K562 (cell line): Measurements from ENCODE around the gene HOMEZ. TPM values are rescaled to one million over a fixed set of nuclear protein-coding genes. Genes with fewer than 3 reads are reported as not detected.

Experiments used
- BCOR ChIP-seq: fragments of 450-650 bp; IDR thresholded peaks from 2 replicates; pipeline ENCODE4 v1.6.1; 2016
- CTCFL ChIP-seq: IDR thresholded peaks from 2 replicates; pipeline ENCODE4 v1.6.1; 2011; ENCODE audit warnings: borderline replicate concordance, low read depth, mild to moderate bottlenecking, moderate library complexity, low read length; ENCODE audit not compliant: insufficient read depth, poor library complexity, severe bottlenecking
- FOS ChIP-seq: IDR thresholded peaks from 3 replicates; pipeline ENCODE4 v1.6.1; 2011; ENCODE audit not compliant: insufficient read length; ENCODE audit errors: extremely low read depth
- GMEB1 ChIP-seq: fragments of 250-450 bp; sonication (Bioruptor Pico); IDR thresholded peaks from 2 replicates; pipeline ENCODE4 v1.4.0; 2020; ENCODE audit warnings: mild to moderate bottlenecking
- ILK ChIP-seq: fragments of 450-650 bp; IDR thresholded peaks from 2 replicates; pipeline ENCODE4 v1.6.1; 2016; ENCODE audit warnings: missing genetic modification characterization, low read depth, mild to moderate bottlenecking, missing compliant biosample characterization, moderate library complexity, borderline replicate concordance
- KLF16 ChIP-seq: IDR thresholded peaks from 2 replicates; pipeline ENCODE4 v1.6.1; 2016; ENCODE audit warnings: antibody characterized with exemption
- MAZ ChIP-seq, 2 experiments: fragments of 450-650 bp in 1 of 2; sonication (generic) in 1 of 2; formaldehyde crosslinking; IDR thresholded peaks in 1 of 2; conservative IDR thresholded peaks in 1 of 2; 2 replicates each; pipeline versions ENCODE4 v1.4.0 to v1.5.0; 2020; ENCODE audit warnings: mild to moderate bottlenecking in 1 of 2, missing genetic modification reagents in 1 of 2
- MTA2 ChIP-seq: fragments of 450-650 bp; IDR thresholded peaks from 2 replicates; pipeline ENCODE4 v1.6.1; 2016; ENCODE audit warnings: low read depth
- RAD21 ChIP-seq, 2 experiments: fragments of 250-450 bp in 1 of 2; fragments of 450-650 bp in 1 of 2; sonication (Bioruptor Pico) in 1 of 2; formaldehyde crosslinking in 1 of 2; IDR thresholded peaks in 1 of 2; conservative IDR thresholded peaks in 1 of 2; 2 replicates each; pipeline versions ENCODE4 v1.4.0 to v1.8.0; 2020 to 2022; ENCODE audit warnings: mild to moderate bottlenecking in 2 of 2, moderate library complexity in 1 of 2
- RAD51 ChIP-seq: fragments of 450-650 bp; IDR thresholded peaks from 2 replicates; pipeline ENCODE4 v1.7.1; 2016; ENCODE audit warnings: low read depth, mild to moderate bottlenecking, borderline replicate concordance
- RBFOX2 ChIP-seq: fragments of 200-400 bp; formaldehyde crosslinking; IDR thresholded peaks from 2 replicates; pipeline ENCODE4 v1.6.1; 2017; ENCODE audit warnings: low read depth, mild to moderate bottlenecking, low read length, moderate library complexity
- THRA ChIP-seq: fragments of 450-650 bp; IDR thresholded peaks from 2 replicates; pipeline ENCODE4 v1.6.1; 2017; ENCODE audit warnings: mild to moderate bottlenecking, moderate library complexity
- ZNF449 ChIP-seq: fragments of 250-450 bp; sonication (Bioruptor Pico); IDR thresholded peaks from 2 replicates; pipeline ENCODE4 v1.8.0; 2022; ENCODE audit warnings: moderate library complexity, mild to moderate bottlenecking, inconsistent platforms
- polyA plus RNA-seq, 8 experiments: library from polyadenylated mRNA; depleted of rRNA in 4 of 8; stranded (reverse) in 5 of 8; unstranded in 3 of 8; fragments of >200 nt; fragmentation: Nextera tagmentation in 2 of 8; fragmentation: Illumina TruSeq in 1 of 8; extraction: Ambion mirVana in 2 of 8; extraction: Trizol in 1 of 8; gene quantifications; 2 replicates each; pipeline versions ENCODE4 v1.2.1 to v1.2.3, GENCODE V29; 2011 to 2014; ENCODE audit warnings: inconsistent platforms in 1 of 8, missing spikeins in 1 of 8
- total RNA-seq, 7 experiments: library from RNA; depleted of rRNA in 6 of 7; stranded (reverse); fragments of >200 nt in 6 of 7; fragmentation: Illumina TruSeq in 2 of 7; extraction: Trizol in 2 of 7; gene quantifications; 2 replicates each; pipeline versions ENCODE4 v1.2.1 to v1.2.3, GENCODE V29; 2011 to 2021; ENCODE audit warnings: low replicate concordance in 1 of 7
- TF ChIP-seq, protein P1 (sequence below): fragments of 250-450 bp; sonication (Bioruptor Pico); IDR thresholded peaks from 2 replicates; pipeline ENCODE4 v1.9.0; 2021; ENCODE audit warnings: mild to moderate bottlenecking
- TF ChIP-seq, protein P2 (sequence below): conservative IDR thresholded peaks from 2 replicates; pipeline ENCODE4 v1.6.1; 2011; ENCODE audit warnings: low read depth, mild to moderate bottlenecking, low read length; ENCODE audit not compliant: control insufficient read depth
- TF ChIP-seq, protein P3 (sequence below): IDR thresholded peaks from 3 replicates; pipeline ENCODE4 v1.6.1; 2011; ENCODE audit warnings: borderline replicate concordance, mild to moderate bottlenecking; ENCODE audit not compliant: insufficient read length, insufficient read depth

HOMEZ gene
- total and polyA plus RNA-seq, 9 of the 15 experiments (the other 6 are each of a cell fraction or from before 2014, with no cell fraction given), result 3.0 to 30.2 (median 16.9) TPM

GRCh38 chr14:23294734-23295561, 9.0 kb upstream of the HOMEZ start (continued):
- TF ChIP-seq THRA (no peak), KLF16 (peak; percentile 50; the same call in 1 of the 2 replicates), RBFOX2 (no peak), RAD51 (no peak), GMEB1 (CRISPR knock-in tag) (no peak), RAD21 (CRISPR knock-in tag; conservative IDR thresholded peaks at IDR 0.05 in 1 of 2, IDR thresholded peaks at IDR 0.05 in 1 of 2) (peak in 1 of 2 experiments; percentile 48; a peak in 3 of 4 replicates), CTCFL (peak; percentile 79), FOS (no peak), ILK (tag) (no peak), MTA2 (peak; percentile 43; the same call in 1 of the 2 replicates), ZNF449 (CRISPR knock-in tag) (no peak), MAZ (CRISPR knock-in tag; conservative IDR thresholded peaks at IDR 0.05 in 1 of 2, IDR thresholded peaks at IDR 0.05 in 1 of 2) (peak in 1 of 2 experiments; percentile 48; a peak in 2 of 4 replicates), BCOR (peak; percentile 75)
- TF ChIP-seq, protein P1, sequence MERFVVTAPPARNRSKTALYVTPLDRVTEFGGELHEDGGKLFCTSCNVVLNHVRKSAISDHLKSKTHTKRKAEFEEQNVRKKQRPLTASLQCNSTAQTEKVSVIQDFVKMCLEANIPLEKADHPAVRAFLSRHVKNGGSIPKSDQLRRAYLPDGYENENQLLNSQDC (CRISPR knock-in tag), result no peak
- TF ChIP-seq, protein P2, sequence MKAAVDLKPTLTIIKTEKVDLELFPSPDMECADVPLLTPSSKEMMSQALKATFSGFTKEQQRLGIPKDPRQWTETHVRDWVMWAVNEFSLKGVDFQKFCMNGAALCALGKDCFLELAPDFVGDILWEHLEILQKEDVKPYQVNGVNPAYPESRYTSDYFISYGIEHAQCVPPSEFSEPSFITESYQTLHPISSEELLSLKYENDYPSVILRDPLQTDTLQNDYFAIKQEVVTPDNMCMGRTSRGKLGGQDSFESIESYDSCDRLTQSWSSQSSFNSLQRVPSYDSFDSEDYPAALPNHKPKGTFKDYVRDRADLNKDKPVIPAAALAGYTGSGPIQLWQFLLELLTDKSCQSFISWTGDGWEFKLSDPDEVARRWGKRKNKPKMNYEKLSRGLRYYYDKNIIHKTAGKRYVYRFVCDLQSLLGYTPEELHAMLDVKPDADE, result no peak
- TF ChIP-seq, protein P3, sequence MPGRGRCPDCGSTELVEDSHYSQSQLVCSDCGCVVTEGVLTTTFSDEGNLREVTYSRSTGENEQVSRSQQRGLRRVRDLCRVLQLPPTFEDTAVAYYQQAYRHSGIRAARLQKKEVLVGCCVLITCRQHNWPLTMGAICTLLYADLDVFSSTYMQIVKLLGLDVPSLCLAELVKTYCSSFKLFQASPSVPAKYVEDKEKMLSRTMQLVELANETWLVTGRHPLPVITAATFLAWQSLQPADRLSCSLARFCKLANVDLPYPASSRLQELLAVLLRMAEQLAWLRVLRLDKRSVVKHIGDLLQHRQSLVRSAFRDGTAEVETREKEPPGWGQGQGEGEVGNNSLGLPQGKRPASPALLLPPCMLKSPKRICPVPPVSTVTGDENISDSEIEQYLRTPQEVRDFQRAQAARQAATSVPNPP, result no peak
